ENCODE measurements around the gene PNRC1.
"Not testable (repeated sequence)": the region's sequence is repeated elsewhere in the genome, so short reads cannot be mapped to it uniquely, and the experiment has no call there.

The PNRC1 gene

DNA sequence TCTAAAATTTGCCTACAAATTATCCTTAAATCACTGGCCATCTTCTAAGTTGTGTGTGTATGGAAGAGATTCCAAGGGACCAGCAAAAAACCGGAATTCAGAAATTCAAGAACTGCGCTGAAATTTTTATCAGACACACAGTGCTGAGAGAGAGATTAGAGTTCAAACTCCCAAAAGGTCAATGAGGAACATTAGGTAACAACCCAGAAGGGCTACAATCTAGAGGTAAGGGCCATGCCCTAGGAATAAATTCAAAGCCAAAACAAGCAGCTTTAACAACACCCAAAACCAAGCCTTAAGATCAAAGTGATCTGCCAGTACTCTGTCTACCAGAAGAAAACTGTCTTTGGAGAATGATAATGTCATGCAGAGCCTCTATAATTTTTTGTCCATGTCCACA, 19.6 kb downstream of the PNRC1 start:
- no peak for DNase-seq (ENCODE audit: low spot score)

DNA sequence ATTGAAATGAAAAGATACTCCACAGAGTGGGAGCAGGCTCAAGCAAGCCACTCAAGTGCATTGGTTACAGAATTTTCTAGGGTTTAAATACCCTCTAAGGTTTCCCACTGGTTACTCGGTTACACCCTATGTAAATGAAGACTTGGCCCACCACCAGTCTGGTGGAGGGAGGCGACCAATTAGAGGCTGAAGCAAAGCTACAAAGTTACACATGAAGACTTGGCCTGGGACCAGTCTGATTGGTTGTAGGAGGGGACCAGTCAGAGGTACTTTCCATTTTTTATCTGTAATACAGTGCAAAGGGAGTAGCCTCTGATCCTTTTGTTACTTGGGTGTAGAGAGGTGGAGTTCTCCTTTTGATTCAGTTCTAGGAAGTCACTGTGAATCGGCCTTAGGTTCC, 29.7 kb downstream of the PNRC1 start:
- no peak for DNase-seq (ENCODE audit: low spot score)

DNA sequence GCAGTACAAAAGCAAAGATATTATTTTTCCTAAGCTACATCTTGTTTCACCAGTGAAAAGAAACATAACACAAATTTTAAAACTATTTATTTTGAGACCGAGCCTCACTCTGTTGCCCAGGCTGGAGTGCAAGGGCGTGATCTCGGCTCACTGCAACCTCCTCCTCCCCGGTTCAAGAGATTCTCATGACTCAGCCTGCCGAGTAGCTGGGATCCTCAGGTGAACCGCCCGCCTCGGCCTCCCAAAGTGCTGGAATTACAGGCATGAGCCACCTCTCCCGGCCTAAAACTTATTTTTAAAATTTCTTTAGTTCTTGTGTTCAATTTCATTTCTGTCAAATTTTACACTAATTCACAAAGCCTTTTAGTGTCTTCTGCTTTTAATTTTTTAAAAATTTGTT, 31.4 kb downstream of the PNRC1 start:
- no peak for DNase-seq (ENCODE audit: low spot score)

DNA sequence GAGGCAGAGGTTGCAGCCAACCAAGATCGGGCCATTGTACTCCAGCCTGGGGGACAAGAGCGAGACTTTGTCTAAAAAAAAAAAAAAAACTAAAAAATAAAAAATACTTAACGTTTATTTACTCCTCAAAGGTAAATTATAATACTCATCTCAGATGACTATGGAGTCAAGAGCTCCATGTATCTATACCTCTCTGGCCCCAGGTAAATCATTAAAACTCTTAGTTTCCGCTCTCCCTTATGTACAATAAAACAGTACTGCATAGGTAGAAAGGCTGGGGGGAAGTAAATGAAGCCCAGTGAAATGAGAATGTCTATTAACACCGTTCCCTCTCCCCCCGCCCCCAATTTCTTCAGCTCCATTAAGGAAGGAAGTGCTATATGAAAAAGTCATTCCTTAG, 36.2 kb downstream of the PNRC1 start:
- DNase-seq (ENCODE audit: low spot score), result no peak

DNA sequence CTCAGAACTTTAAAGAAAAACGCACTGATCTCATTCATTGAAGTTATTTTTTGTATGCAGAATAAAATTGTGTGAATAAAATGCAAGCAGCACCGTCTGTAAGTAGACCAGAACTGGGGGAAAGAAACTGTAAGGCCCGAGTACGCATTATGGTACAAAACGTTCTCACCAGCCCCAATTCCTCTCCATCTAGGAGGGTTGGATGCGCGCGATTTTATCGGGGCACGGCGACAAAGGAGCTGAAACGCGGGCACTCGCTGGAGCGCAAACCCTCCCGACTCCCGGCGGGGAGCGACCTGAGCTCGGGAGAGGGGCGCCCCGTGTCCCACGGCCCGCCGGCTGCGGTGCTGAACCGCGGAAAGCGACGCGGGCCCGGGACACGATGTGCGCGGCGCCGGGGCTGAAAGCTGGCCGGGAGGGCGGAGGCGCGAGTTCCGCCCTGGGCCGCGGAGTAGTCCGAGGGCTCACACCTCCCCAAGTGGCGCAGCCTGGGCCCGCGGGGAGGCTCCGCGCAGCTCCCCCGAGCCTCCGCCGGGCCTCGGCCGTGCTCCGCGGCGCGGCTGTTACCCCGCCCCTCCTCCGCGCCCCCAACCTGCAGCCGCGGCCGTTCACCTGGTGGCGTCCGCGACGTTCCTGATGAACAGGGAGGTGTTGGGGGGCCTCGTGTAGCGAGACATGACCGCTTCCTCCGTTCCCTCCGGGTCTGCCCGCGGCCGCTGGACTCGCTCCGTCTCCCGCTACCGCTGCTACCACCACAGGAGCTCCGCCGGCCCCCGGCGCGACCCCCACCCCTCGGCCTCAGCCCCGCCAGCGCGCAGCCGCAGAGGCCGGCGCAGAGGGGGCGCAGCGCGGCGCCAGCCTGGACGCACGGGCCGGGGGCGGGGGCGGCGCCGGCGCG, 36.9 kb downstream of the PNRC1 start, which contains the start of gene SRSF12:
TSS of gene SRSF12 (minus strand) at position 861 of the 898 bp plus-strand sequence. CDS start at position 677, 184 bp downstream.
- peak; percentile 55 for DNase-seq (ENCODE audit: low spot score)

DNA sequence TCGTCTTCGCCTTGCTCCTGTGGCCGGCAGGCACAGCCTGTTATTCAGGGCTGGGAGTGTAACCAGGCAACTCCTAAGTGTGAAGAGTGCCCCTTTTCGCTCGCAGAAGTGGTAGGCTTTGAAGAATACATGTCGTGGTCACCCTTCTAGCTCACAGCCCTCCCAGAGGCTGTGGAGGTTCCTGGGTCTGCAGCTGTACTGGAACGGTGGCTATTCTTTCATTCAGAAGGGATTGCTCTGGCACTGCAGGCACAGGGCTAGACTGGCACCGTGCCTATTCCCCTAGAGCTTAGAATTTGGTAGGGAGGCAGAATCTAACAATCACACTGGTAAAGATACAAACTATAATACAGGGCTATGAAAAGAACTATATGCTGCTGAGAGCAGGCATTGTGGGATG, 38.4 kb downstream of the PNRC1 start:
- DNase-seq (ENCODE audit: low spot score), result no peak

DNA sequence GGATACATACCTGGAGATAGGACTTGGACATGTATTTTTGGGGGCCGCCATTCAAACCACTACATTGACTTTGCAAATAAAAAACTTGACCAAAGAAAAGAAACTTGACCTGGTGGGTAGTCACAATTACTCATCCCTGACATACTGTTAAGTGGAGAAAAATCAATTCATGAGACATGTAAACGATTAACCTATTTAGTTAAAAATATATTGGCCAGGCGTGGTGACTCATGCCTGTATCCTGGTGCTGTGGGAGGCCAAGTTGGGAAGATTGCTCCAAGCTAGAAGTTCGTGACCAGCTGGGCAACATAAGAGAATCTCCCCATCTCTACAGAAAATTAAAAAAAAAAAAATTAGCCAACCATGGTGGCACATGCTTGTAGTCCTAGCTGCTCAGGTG, 39.8 kb downstream of the PNRC1 start:
- no peak for DNase-seq (ENCODE audit: low spot score)

DNA sequence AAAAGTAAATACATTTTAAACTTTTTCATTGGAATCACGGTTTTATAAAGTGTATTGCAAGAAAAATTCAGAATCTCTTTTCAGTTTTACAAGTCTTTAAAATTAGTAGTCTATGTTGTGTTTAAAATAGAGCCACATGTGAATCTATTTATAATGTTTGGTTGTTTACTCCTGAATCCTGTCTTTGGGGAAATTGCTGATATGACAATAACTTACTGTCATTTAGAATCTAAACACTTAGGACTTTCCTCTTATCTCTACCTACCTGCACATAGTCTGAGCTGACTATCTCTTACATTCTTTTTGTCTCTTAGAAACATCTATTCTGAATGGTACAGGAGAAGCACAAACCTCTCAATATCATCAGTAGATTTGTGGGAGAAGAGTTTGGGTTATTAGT, 41.4 kb downstream of the PNRC1 start:
- DNase-seq (ENCODE audit: low spot score), result no peak

DNA sequence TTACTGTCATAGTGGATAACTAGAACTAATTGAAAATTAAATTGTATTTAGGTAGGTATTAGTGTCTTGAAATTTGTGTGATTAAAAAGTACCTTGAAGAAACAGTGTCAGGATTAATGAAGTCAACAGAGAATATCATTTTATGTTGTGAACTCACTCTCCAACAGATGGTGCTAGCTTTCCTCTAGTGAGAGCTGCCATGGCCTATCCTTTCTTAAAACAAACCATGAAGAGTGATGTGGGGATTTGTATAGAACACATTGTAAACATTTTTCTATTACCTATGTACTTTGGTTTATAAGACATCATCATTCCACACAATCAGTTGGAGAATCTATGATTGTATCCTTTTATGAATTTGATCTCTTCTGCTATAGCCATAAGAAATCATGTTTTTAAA, 42.1 kb downstream of the PNRC1 start:
- DNase-seq (ENCODE audit: low spot score), result peak; percentile 37

DNA sequence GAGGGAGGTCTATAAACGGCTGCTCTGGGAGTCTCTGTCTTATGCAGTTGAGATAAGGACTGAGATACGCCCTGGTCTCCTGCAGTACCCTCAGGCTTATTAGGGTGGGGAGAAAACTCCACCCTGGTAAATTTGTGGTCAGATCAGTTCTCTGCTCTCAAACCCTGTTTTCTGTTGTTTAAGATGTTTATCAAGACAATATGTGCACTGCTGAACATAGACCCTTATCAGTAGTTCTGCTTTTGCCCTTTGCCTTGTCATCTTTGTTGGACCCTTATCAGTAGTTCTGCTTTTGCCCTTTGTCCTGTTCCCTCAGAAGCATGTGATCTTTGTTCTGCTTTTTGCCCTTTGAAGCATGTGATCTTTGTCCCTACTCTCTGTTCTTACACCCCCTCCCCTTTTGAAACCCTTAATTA, 47.7 kb downstream of the PNRC1 start:
- DNase-seq (ENCODE audit: low spot score), result not testable (repeated sequence)

DNA sequence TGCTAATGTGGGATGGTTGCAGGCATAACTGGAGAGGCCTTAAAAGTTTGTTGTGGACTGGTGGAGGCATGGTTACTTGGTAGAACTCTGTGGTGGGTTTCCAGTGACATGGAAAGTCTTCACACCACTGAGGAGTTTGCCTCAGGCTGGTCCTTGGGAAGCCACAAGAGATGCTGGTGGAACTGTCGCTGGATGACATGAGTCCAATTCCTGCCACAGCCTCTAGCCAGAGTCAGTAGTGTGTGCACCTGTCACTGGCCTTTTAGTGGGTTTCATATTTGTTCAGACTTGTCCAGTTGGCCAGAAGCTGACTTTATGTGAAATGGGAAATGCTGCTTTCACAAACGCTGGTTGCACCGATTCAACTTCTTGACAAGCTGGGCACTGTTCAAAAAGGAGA, 51.0 kb downstream of the PNRC1 start:
- DNase-seq (ENCODE audit: low spot score), result no peak

DNA sequence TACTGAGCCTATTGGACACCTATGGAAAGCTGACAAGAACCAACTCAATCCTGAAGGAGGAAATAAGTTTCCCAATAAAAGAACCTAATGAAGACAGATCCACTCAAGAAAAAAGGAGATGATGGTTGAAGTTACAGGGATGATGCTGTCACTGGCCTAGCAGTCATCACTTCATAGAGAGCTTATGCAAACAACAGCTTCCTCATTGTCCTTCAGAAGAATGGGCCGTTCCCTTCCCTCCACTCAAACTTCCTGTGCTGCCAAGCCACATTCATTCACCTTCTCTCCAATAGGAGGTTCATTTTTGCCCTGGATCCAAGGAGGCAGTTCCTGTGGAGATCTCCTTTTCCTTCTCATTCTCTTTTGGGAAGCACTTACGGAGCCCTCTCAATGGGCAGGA, 51.5 kb downstream of the PNRC1 start:
- DNase-seq (ENCODE audit: low spot score), result no peak

DNA sequence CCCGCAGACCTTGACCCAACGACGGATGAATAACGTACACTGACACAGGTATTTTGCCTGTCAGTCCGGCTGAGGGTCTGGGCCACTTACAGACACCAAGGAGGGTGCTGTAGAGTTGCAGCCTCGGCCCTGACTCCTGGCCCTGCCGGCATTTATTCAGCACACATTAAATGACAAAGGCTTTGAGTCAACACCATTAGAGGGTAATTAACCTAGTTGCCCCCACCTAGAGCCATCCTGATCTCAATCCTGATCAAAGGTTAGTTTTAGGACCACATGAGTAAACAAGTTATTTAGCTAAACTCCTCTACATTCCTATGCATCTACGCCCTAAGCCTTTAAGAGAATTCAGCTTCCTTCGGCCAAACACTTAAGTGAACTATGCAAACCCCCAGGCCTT, 53.4 kb downstream of the PNRC1 start:
- no peak for DNase-seq (ENCODE audit: low spot score)

DNA sequence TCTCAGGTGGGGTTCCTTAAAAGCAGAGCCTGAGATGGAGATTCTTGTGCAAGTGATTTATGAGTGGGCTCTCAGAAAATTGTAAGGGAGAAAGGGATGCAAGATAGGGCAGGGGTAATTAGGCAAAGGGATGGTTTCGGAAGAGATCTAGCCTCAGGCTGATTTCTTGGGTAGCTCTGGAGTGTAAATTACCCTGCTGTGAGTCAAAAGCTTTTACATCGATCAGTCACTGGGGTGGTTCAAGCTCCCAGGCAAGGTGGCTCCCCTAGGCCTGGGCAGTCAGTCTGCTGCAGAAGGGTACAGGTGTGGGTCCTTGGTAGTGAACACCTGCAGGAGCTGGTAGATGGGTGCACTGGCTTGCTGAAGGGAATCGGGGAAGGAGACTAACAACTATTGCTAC, 54.2 kb downstream of the PNRC1 start:
- DNase-seq (ENCODE audit: low spot score), result no peak

Small RNA genes within 50 kb of the gene (small RNA-seq; reads per million reads assigned to genes)
- gene RN7SL336P, result 0 to 0.09 reads per million in 2 experiments
- gene RNU2-61P, result 1.3 to 6.5 reads per million in 2 experiments
